HG03575 (cell line): ENCODE measurements around the gene RPLP2.

Source experiments
- ATAC-seq: cut with Tn5 transposase; IDR thresholded peaks from one replicate; pipeline ENCODE4 v1.9.1; 2021; ENCODE audit not compliant: unreplicated experiment, insufficient number of reproducible peaks, low FRiP score; ENCODE audit errors: extremely low read depth

Gene RPLP2

DNA sequence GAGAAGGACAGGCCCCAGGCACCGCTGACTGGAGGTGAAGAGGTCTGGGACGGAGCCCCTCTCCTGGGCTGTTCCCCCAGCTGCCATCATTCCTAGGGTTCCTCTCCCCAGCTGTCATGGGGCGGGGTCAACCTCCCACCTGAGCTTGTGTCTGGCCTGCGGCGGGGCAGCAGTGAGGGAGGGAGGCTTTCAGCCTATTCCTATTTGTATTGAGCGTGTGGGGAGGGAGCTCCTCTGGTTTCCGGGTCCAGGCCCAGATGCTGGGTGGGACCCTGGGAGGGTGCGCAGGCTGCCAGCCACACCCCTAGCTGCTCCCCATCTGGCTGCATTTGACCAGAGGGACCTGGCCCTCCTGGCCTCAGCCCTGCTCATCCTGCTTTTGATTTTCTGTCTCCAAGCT is 46.6 kb downstream of the RPLP2 start:
- no peak for ATAC-seq

DNA sequence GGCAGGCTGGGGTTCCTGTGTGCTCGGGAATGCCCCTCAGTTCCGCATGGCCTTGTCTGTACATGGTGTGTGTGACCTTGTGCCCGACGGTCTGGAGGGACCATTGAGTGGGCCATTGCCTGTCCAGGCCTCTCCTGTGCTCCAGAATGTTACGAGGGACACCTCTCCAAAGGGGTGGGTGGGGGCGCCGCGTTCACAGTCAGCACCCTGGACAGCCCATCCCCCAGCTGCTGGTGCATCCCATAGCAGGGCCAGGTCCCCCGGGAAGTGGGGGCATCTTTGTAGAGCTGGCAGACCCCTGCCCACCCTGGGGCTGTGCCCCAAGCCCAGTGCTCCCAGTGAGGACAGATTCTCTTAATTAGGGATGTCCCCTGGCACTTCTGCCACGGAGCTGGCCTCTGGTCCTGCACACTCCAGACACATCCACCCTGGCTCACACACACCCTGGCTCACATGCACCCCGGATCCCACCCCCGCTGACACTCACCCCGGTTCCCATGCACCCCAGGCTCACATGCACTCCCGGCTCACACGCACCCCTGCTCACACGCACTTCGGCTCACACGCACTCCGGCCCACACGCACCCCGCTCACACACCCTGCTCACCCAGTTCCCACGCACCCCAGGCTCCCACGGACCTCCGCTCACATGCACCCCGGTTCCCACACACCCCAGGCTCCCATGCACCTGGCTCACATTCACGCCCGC is 48.4 kb downstream of the RPLP2 start:
- ATAC-seq: no peak

DNA sequence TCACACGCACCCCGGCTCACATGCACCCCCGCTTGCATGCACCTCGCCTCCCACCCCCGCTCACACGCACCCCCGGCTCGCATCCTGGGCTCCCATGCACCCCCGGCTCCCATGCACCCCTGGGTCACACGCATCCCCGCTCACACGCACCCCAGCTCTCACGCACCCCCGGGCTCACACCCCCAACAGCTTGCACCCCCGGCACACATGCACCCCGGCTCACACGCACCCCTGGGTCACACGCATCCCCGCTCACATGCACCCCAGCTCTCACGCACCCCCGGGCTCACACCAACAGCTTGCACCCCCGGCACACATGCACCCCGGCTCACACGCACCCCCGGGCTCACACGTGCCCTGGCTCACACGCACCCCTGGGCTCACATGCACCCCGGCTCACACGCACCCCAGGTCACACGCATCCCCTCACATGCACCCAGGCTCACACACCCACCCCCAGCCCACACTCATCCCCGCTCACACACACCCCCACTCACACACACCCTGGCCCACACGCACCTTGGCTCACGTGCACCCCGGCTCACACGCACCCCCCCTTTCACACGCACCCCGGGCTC is 49.1 kb downstream of the RPLP2 start:
- ATAC-seq: no peak

DNA sequence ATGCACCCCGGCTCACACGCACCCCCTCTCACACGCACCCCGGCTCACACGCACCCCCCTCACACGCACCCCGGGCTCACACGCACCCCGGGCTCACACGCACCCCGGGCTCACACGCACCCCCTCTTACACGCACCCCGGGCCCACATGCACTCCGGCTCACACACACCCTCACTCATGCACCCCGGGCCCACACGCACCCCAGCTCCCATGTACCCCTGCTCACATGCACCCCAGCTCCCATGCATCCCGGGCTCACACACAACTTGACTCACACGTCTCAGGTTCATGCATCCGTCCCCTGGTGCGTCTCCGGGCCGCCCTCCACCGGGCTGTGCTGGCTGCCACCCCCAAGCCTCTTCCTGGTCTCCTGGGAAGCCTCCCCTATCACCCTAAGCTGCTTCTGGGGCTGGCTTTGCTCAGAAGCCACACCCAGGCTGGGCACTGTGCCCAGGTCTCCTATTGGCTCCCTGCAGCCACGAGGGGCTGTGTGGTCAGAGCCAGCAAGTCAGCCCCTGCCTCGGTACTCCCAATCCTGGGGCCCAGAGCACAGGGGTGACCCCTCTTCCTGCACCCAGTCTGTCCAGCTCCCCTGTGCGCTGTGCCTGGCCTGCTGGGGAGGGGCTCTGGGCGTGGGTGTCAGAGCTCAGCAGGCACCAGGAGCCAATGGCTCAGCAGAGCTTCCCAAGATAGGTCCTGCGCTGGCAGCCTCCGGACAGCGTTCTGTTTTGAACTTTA is 49.8 kb downstream of the RPLP2 start:
- no peak for ATAC-seq

DNA sequence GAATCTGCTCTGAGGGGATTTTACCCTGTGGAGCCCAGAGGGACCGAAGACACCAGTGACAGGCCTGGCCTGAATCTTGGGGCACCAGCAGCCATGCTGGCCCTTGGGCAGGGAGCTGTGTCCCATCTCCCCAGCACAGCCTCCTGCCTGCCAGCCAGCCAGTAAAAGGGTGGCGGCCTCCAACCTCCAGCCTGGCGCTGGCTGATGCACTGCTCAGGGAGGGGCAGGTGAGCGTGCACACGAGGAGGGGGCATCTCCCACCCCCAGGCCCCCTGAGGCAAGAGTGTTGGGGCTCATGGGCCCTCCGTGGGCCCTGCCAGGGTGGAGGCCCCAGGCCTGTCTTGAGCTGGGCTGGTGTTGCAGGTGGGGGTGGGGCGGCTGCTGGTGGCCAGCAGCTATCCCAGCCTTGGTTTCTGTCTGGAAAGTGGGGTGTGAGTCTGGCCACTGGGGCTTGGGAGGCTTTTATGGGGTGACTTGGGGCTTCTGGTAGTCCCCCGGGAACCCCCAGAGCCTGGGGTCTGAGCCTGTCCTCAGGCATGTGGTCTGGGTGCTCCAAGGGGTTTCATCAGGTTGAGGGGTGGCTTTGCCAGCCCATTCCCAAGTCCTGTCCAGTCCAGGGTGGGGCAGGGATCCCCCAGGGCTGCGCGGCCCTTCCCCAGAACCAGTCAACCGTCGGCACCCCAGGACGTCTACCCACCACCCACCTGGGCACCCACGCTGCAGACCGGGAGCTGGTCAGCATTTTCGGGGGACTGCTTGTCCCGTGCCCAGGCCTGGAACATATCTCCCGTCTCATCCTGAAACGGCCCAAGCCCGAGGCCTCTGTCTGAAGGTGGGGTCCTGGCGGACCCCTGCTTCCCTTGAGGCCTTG is 50.7 kb downstream of the RPLP2 start:
- no peak for ATAC-seq

DNA sequence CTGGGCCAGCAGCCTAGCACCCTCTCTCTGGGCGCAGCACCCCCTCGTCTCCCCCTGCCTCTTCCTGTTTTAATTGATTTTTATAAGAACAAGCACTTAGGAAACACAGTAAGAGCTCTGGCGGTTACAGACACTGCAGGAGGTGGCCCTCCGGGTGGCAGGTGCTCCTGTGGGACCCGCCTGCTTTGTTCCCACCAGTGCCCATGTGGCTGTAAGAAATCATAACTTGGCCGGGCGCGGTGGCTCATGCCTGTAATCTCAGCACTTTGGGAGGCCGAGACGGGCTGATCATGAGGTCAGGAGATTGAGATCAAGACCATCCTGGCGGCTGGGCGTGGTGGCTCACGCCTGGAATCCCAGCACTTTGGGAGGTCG is 51.3 kb downstream of the RPLP2 start:
- ATAC-seq: no peak

DNA sequence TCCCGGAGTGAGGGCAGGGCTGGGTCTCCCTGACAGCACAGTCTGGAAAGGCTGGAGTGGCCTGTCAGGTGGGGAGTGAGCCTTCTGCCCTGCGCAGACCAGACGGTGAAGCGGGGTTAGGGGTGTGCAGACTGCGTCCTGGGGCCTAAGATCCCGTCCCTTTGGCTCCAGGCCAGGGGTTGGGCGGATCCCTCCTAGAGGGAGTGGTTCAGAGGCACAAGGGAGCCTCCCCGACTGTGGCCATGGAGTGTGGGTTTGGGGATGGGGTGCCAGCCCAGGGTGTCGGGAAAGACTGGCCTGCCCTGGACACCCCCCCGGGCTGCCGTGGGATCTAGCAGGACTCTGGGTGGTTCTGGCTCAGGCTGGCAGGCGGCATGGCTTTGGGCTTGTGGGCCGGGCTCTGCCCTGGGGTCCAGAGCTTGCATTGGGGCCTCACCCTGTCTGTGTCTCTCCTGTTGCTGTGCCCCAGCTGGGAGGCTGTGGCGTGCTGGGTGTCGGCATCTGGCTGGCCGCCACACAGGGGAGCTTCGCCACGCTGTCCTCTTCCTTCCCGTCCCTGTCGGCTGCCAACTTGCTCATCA is 52.4 kb downstream of the RPLP2 start:
- no peak for ATAC-seq
